ENCODE data around the gene ZFC3H1.

DNA sequence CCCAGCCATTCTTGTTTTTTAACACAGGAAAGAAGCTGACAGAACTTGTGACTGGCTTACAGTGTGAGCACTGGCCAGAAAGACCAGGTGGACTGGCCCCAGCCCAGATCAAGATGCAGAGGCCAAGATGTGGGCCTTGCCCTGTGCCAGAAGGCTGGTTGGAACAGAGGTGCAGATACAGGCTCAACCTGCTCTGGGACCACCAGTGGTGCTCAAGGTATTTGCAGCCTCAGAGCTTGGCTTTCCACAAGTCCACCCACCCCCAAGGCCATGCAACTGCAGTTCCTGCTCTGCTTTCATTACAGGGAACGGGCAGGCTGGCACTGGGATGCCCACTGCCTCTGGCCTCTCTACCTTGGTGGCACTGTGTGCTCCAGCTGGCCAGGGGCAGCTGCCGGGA lies 23.3 kb downstream of the ZFC3H1 start:
- TF ChIP-seq, protein P1, sequence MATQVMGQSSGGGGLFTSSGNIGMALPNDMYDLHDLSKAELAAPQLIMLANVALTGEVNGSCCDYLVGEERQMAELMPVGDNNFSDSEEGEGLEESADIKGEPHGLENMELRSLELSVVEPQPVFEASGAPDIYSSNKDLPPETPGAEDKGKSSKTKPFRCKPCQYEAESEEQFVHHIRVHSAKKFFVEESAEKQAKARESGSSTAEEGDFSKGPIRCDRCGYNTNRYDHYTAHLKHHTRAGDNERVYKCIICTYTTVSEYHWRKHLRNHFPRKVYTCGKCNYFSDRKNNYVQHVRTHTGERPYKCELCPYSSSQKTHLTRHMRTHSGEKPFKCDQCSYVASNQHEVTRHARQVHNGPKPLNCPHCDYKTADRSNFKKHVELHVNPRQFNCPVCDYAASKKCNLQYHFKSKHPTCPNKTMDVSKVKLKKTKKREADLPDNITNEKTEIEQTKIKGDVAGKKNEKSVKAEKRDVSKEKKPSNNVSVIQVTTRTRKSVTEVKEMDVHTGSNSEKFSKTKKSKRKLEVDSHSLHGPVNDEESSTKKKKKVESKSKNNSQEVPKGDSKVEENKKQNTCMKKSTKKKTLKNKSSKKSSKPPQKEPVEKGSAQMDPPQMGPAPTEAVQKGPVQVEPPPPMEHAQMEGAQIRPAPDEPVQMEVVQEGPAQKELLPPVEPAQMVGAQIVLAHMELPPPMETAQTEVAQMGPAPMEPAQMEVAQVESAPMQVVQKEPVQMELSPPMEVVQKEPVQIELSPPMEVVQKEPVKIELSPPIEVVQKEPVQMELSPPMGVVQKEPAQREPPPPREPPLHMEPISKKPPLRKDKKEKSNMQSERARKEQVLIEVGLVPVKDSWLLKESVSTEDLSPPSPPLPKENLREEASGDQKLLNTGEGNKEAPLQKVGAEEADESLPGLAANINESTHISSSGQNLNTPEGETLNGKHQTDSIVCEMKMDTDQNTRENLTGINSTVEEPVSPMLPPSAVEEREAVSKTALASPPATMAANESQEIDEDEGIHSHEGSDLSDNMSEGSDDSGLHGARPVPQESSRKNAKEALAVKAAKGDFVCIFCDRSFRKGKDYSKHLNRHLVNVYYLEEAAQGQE (IDR thresholded peaks at IDR 0.05; ENCODE audit: low read depth) = no peak
- TF ChIP-seq EGR1 (IDR thresholded peaks at IDR 0.05) (no peak), TCF12 (IDR thresholded peaks at IDR 0.05; ENCODE audit: low read depth) (no peak), FOXM1 (IDR thresholded peaks at IDR 0.05; ENCODE audit: borderline replicate concordance, low read depth) (no peak), CEBPB (IDR thresholded peaks at IDR 0.05) (no peak), TEAD4 (IDR thresholded peaks at IDR 0.05) (no peak)
- TF ChIP-seq, protein P2, sequence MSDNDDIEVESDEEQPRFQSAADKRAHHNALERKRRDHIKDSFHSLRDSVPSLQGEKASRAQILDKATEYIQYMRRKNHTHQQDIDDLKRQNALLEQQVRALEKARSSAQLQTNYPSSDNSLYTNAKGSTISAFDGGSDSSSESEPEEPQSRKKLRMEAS (IDR thresholded peaks at IDR 0.05) = no peak

Data from Ishikawa (cell line).